Measurements from ENCODE around the gene GLI3. TPM values are rescaled to one million over a fixed set of nuclear protein-coding genes. Genes with fewer than 3 reads are reported as not detected.

GLI3 gene
- polyA plus RNA-seq, 2 of the 4 experiments (the other 2 are of a cell fraction), result 0.09 TPM; not detected in 1

DNA sequence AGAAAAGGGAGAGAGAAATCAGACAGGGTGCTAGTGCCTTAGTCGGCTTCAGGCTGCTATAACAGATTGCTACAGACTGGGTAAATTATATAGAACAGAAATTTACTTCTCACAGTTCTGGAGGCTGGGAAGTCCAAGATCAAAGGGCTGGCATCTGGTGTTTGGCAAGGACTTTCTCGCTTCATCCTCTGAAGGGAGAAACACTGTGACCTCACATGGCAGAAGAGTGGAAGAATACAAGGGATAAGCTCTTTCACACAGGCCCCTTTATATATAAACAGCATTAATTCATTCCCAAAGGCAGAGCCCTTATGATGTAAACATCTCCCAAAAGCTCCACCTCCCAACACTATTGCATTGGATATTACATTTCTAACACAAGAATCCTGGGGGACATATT is 298.6 kb downstream of the GLI3 start:
- FAIRE-seq (no peak), DNase-seq (ENCODE audit: low read depth in 1 of 2, low spot score in 1 of 2) (no peak), ATAC-seq (no peak)
- H3K4me3 ChIP-seq, result no peak overlapping the region
- ChIA-PET CTCF (interaction anchor here (1.4 to 1.5 kb wide), 2 partner anchors 12 to 938 kb away, joined by 3 to 4 read pairs; no protein-coding TSS in a partner anchor), POLR2A (no interaction called here)
- H3K9me3 ChIP-seq, result no peaks in the 10 kb centered on the region
- TF ChIP-seq NR3C1 (IDR thresholded peaks at IDR 0.05) (no peak), ZSCAN20 (CRISPR knock-in tag; IDR thresholded peaks at IDR 0.05) (no peak)
- 0 out of 3 replicates have a peak, but pooled peaks cover 5% of the 10 kb centered on the region for H3K4me1 ChIP-seq
- no peak overlapping the region for H3K27ac ChIP-seq
- 17% methylated on average over 2 of the region's 2 CpGs for WGBS (ENCODE audit: missing lambda C conversion rate)
- H3K4me2 ChIP-seq, result no peak overlapping the region

DNA sequence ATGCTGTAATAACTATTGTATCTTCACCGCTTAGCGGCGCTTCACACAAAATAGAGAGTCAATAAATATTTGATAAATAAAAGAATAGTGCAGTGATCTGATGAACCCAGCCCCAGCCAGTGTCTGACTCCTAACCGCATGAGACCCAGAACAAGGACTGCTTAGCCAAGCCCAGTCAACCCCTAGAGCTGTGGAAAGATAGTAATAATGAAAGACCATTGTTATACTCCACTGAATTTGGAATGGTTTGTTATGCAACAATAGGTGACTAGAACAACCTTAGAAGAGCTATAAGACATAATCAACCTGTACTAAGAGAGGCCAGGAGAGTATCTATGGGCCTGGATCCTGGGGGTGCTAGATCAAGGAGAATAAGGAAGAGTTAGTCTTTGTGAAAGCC is 303.6 kb downstream of the GLI3 start:
- ChIA-PET POLR2A (no interaction called here), CTCF (interaction anchor here (1.7 kb wide), 1 partner anchor 9 kb away, joined by 8 read pairs; no protein-coding TSS in a partner anchor)
- Histone ChIP-seq H3K4me1 (no peaks in the 10 kb centered on the region), H3K4me2 (no peak overlapping the region), H3K27ac (no peak overlapping the region), H3K4me3 (no peak overlapping the region), H3K9me3 (no peaks in the 10 kb centered on the region)
- ATAC-seq (no peak), FAIRE-seq (no peak), DNase-seq (ENCODE audit: low read depth in 1 of 2, low spot score in 1 of 2) (no peak)
- WGBS (ENCODE audit: missing lambda C conversion rate), result 85% methylated on average over 4 of the region's 4 CpGs
- TF ChIP-seq CBX8 (IDR thresholded peaks at IDR 0.05) (no peak), ZNF302 (CRISPR knock-in tag; IDR thresholded peaks at IDR 0.05) (no peak), JUNB (IDR thresholded peaks at IDR 0.05) (no peak), KDM1A (IDR thresholded peaks at IDR 0.05; ENCODE audit: low read depth) (no peak), TP53 (CRISPR knock-in tag; IDR thresholded peaks at IDR 0.05) (no peak), CHD4 (IDR thresholded peaks at IDR 0.05; ENCODE audit: borderline replicate concordance) (no peak), EP300 (IDR thresholded peaks at IDR 0.05) (no peak), FOSB (CRISPR knock-in tag; IDR thresholded peaks at IDR 0.05) (no peak)

- no peaks in the 10 kb centered on the region for H3K4me1 ChIP-seq
- FAIRE-seq, result no peak
- H3K27ac ChIP-seq, result no peak overlapping the region
- H3K4me2 ChIP-seq, result no peak overlapping the region
- TF ChIP-seq TP53 (CRISPR knock-in tag; IDR thresholded peaks at IDR 0.05) (no peak), EP300 (IDR thresholded peaks at IDR 0.05) (no peak), ZNF302 (CRISPR knock-in tag; IDR thresholded peaks at IDR 0.05) (no peak), SMC3 (IDR thresholded peaks at IDR 0.05) (no peak), CHD2 (IDR thresholded peaks at IDR 0.05; ENCODE audit: low read length, partially characterized antibody) (no peak), CHD4 (IDR thresholded peaks at IDR 0.05; ENCODE audit: borderline replicate concordance) (no peak), RAD21 (conservative IDR thresholded peaks at IDR 0.05 in 1 of 2, IDR thresholded peaks at IDR 0.05 in 1 of 2) (no peak)
- TF ChIP-seq, protein P1, sequence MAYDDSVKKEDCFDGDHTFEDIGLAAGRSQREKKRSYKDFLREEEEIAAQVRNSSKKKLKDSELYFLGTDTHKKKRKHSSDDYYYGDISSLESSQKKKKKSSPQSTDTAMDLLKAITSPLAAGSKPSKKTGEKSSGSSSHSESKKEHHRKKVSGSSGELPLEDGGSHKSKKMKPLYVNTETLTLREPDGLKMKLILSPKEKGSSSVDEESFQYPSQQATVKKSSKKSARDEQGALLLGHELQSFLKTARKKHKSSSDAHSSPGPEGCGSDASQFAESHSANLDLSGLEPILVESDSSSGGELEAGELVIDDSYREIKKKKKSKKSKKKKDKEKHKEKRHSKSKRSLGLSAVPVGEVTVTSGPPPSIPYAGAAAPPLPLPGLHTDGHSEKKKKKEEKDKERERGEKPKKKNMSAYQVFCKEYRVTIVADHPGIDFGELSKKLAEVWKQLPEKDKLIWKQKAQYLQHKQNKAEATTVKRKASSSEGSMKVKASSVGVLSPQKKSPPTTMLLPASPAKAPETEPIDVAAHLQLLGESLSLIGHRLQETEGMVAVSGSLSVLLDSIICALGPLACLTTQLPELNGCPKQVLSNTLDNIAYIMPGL (CRISPR knock-in tag; IDR thresholded peaks at IDR 0.05; ENCODE audit: borderline replicate concordance), result no peak
- H3K4me3 ChIP-seq, result no peak overlapping the region
- DNase-seq (ENCODE audit: low read depth in 1 of 2, low spot score in 1 of 2), result no peak
- WGBS (ENCODE audit: missing lambda C conversion rate), result 28% methylated on average over 6 of the region's 6 CpGs
- ChIA-PET POLR2A (no interaction called here), CTCF (interaction anchor here (1.7 to 3.0 kb wide), 2 partner anchors 10 to 12 kb away, joined by 10 to 17 read pairs; no protein-coding TSS in a partner anchor)
- ATAC-seq, result no peak
- no peaks in the 10 kb centered on the region for H3K9me3 ChIP-seq
These were observed 305.8 kb downstream of the GLI3 start for GRCh38 chr7:41931263-41931646.

DNA sequence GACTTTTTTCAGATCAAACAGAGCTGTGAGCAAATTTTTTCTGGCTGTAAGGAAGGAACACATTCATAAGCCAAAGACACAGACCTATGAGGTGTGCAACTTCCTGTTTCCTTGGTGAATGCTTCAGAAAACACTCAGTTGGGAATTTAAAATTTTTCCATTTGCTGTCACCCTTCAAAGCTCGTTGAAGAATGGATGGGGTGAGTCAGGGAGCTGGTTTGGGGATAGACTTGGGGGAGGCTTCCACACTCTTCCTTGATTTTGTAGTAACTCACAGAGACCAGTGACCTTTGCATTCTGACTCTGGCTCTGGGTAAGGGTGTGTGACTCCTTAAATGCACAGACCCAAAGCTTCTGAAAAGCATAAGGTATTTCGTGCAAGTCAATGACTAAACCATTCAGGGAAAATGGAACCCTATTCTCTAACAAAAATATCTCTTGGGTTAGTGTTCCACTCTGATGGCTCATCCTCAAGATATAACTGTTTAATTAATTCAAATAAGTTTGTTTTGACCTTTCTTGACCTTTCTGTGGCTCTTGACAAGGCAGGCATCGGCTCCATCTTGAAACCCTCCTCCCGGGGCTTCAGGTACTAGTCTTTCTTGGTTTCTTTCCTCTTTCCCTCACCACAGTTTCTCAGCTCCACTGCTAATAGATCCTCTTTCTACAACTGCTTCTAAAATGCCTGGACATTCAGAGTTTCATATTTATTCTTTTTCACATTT is 306.3 kb downstream of the GLI3 start:
- no peak for FAIRE-seq
- WGBS (ENCODE audit: missing lambda C conversion rate), result 12% methylated on average over 4 of the region's 4 CpGs
- no peak for DNase-seq (ENCODE audit: low read depth in 1 of 2, low spot score in 1 of 2)

More for the DNA sequence above, 306.3 kb downstream of the GLI3 start:
- no peak for TF ChIP-seq FOXS1 (CRISPR knock-in tag; IDR thresholded peaks at IDR 0.05)
- no peak for TF ChIP-seq KDM1A (IDR thresholded peaks at IDR 0.05; ENCODE audit: low read depth)
- no peak overlapping the region for H3K4me3 ChIP-seq
- H3K4me2 ChIP-seq, result no peak overlapping the region
- ChIA-PET CTCF (interaction anchor here (1.7 to 3.0 kb wide), 2 partner anchors 10 to 13 kb away, joined by 10 to 17 read pairs; no protein-coding TSS in a partner anchor), POLR2A (no interaction called here)
- no peaks in the 10 kb centered on the region for H3K4me1 ChIP-seq
- H3K9me3 ChIP-seq, result no peaks in the 10 kb centered on the region
- ATAC-seq, result no peak
- H3K27ac ChIP-seq, result no peak overlapping the region
